Choroid plexus epithelial cell (primary cell): ENCODE results near the gene HSH2D.

Experiments
- DNase-seq: peaks from one replicate; pipeline ENCODE4 v3.0.0-alpha.2; 2010; ENCODE audit warnings: low read depth
- H3K4me3 ChIP-seq: 2 replicates; pipeline ENCODE4 v1.5.1; 2011; ENCODE audit warnings: low read depth, mild to moderate bottlenecking, control low read depth, low read length, moderate library complexity
- TF ChIP-seq, protein P1 (sequence below): conservative IDR thresholded peaks from 2 replicates; pipeline ENCODE4 v1.5.1; 2011; ENCODE audit warnings: low read depth, mild to moderate bottlenecking, control low read depth, inconsistent platforms, low read length, moderate library complexity

HSH2D gene

DNA sequence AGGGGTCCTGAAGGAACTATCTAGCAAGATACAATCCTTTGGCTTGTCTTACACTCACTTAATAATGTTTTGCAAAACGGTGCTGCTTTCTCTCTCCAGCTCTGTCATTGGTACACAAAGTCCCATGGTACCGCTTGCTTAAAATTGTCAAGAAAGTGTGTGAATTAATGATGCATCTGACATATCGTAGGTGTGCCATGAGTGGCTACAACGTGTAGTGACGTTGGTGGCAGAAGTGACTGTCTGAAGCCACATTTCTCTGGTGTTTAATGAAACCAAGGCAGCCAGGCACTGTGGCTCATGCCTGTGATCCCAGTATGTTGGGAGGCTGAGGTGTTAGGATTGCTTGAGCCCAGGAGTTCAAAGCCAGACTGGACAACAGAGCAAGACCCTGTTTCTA is 2.6 kb downstream of the HSH2D start:
- no peak overlapping the region for H3K4me3 ChIP-seq
- TF ChIP-seq, protein P1, sequence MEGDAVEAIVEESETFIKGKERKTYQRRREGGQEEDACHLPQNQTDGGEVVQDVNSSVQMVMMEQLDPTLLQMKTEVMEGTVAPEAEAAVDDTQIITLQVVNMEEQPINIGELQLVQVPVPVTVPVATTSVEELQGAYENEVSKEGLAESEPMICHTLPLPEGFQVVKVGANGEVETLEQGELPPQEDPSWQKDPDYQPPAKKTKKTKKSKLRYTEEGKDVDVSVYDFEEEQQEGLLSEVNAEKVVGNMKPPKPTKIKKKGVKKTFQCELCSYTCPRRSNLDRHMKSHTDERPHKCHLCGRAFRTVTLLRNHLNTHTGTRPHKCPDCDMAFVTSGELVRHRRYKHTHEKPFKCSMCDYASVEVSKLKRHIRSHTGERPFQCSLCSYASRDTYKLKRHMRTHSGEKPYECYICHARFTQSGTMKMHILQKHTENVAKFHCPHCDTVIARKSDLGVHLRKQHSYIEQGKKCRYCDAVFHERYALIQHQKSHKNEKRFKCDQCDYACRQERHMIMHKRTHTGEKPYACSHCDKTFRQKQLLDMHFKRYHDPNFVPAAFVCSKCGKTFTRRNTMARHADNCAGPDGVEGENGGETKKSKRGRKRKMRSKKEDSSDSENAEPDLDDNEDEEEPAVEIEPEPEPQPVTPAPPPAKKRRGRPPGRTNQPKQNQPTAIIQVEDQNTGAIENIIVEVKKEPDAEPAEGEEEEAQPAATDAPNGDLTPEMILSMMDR, result no peak
- DNase-seq, result no peak

DNA sequence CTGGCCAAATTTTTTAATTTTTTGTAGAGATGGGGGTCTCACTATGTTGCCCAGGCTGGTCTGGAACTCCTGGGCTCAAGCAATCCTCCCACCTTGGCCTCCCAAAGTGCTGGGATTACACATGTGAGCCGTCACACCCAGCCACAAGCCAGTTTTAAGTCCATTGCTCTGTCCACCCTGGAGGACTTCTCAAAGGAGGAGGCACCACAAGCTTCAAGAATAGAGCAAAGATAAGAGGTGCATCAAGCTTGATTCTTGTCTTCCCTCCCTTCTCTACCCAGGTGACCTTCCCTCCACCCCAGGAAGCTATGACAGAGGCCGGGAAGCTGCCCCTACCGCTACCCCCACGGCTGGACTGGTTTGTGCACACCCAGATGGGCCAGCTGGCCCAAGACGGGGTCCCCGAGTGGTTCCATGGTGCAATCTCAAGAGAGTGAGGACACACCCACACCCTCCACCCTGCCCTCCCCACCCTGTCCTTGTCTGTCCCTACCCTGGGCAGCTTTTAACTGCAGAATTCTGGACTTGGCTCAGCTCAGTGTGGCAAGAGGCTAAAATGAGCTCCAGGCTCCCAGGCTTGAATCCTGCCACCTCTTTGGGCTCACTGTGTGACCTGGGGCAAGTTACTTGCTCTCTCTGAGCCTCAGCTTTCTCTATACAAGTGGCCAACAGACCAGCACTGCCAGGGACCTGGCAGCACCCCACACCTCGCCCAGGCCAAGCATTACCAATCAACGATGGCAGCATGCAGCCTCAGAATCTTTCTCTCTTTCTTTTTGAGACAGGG is 5.2 kb downstream of the HSH2D start:
- H3K4me3 ChIP-seq, result no peak overlapping the region
- DNase-seq, result no peak
- TF ChIP-seq, protein P1, result no peak

DNA sequence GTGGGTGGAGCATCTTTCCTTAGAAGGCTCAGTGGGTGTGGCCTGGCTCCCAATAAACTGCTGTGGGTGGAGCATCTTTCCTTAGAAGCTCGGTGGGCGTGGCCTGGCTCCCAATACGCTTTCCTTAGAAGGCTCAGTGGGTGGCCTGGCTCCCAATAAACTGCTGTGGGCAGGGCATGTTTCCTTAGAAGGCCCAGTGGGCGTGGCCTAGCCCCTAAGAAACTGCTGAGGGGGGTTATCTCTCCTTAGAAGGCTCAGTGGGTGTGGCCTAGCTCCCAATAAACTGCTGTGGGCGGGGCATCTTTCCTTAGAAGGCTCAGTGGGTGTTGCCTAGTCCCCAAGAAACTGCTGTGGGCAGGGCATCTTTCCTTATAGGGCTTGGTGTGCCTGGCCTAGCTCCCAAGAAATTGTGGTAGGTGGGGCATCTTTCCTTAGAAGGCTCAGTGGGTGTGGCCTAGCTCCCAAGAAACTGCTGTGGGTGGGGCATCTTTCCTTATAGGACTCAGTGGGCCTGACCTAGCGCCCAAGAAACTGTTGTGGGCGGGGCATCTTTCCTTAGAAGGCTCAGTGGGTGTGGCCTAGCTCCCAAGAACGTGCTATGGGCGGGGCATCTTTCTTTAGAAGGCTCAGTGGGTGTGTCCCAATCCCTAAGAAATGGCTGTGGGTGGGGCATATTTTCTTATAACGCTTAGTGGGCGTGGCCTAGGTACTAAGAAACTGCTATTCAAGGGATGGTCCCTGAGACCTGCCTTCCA is 10.3 kb downstream of the HSH2D start:
- no peak for DNase-seq

DNA sequence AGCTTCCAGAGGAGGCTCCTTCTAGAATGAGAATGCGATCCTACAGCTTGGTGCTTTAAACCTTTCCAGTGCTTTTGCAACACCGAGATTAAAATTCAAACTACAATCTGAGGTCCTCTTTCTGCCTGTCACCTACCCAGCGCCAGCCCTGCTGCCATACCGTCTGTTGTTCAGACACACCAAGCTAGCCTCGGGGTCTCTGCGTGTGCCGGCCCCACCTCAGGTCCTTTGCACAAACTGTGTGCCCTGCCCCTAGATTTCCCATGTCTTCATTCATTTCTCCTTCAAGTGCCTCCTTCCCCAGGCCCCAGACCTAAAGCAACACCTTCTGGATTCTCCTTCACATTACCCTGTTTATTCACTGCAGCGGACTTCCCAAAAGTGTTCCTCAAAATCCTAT is 11.1 kb downstream of the HSH2D start:
- TF ChIP-seq, protein P1, result no peak
- no peak for DNase-seq
- H3K4me3 ChIP-seq, result no peak overlapping the region

More for the DNA sequence above, 10.3 kb downstream of the HSH2D start:
- TF ChIP-seq, protein P1, result no peak
- no peak overlapping the region for H3K4me3 ChIP-seq

DNA sequence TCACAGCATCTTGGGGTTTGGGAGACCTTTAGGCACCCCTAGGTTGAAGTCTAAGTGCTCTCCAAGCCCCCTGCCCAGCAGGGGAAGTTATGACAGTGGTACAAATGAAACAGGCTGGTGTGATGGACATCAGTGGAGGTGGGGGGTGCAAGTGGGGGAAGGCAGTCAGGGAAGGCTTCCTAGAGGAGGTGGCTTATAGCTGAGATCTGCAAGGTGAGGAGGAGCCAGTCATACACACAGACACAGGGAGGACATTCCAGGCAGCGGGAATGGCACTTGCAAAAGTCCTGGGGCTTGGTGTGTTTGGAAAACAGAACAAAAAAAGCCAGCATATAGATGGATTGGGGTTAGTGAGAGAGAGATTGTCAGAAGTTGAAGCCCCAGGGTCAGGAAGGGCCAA is 11.6 kb downstream of the HSH2D start:
- DNase-seq, result no peak
- TF ChIP-seq, protein P1, result no peak
- H3K4me3 ChIP-seq, result no peak overlapping the region

DNA sequence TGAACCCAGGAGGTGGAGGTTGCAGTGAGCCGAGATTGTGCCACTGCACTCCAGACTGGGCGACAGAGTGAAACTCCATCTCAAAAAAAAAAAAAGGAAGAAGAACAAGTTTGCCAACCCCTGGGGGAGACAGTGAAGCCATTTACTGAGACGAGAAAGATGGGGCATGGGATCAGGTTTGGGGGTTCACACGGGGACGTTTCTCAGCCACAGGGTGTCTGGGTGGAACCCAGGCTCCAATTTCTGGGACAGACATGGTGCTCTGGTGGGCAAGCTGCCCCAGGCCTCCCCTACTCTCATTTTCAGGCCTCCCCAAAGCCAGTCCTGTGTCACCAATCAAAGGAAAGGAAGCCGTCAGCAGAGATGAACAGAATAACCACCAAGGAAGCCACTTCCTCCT is 13.4 kb downstream of the HSH2D start:
- DNase-seq, result no peak
- TF ChIP-seq, protein P1, result no peak
- no peak overlapping the region for H3K4me3 ChIP-seq
